ENCODE results near the gene USP37.

Gene USP37

GRCh38 chr2:218429911-218430692, 138.0 kb downstream of the USP37 start:
- DNase-seq = no peak

GRCh38 chr2:218428846-218429558, 139.1 kb downstream of the USP37 start:
- no peak for DNase-seq

GRCh38 chr2:218427741-218428140, 140.4 kb downstream of the USP37 start:
- DNase-seq = no peak

- no peak for DNase-seq
Measured at GRCh38 chr2:218425531-218425930, 142.6 kb downstream of the USP37 start.

- no peak for DNase-seq
Measured at GRCh38 chr2:218423584-218423983, 144.6 kb downstream of the USP37 start.

- DNase-seq = no peak
Measured at GRCh38 chr2:218422403-218423086, 145.6 kb downstream of the USP37 start.

GRCh38 chr2:218421027-218421426, 147.1 kb downstream of the USP37 start:
- no peak for DNase-seq

GRCh38 chr2:218419630-218420216, 148.4 kb downstream of the USP37 start:
- DNase-seq = no peak

GRCh38 chr2:218418717-218419458, 149.3 kb downstream of the USP37 start, which contains the start of gene VIL1:
VIL1 (plus strand) TSS chr2:218419123; CDS start chr2:218423779, 4,656 bp downstream.
- DNase-seq = peak; percentile 97

GRCh38 chr2:218418321-218418716, 149.8 kb downstream of the USP37 start:
- DNase-seq = no peak

GRCh38 chr2:218407717-218408116, 160.4 kb downstream of the USP37 start:
- DNase-seq = no peak

GRCh38 chr2:218406949-218407618, 161.1 kb downstream of the USP37 start:
- peak; percentile 73 for DNase-seq

- DNase-seq = peak; percentile 95
Measured at GRCh38 chr2:218406209-218406948, 161.8 kb downstream of the USP37 start.

- DNase-seq = peak; percentile 53
Measured at GRCh38 chr2:218405746-218406208, 162.4 kb downstream of the USP37 start.

- no peak for DNase-seq
Measured at GRCh38 chr2:218405086-218405745, 162.9 kb downstream of the USP37 start.

- DNase-seq = no peak
Measured at GRCh38 chr2:218404351-218405085, 163.6 kb downstream of the USP37 start.

GRCh38 chr2:218403810-218404209, 164.3 kb downstream of the USP37 start:
- DNase-seq = no peak

- no peak for DNase-seq
Measured at GRCh38 chr2:218402911-218403411, 165.2 kb downstream of the USP37 start.

- no peak for DNase-seq
Measured at GRCh38 chr2:218402491-218402901, 165.7 kb downstream of the USP37 start.
